ENCODE data around the gene TYW5.

The TYW5 gene

GRCh38 chr2:199984159-199984558 lies 28.9 kb upstream of the TYW5 start:
- FAIRE-seq = no peak
- no peak for TF ChIP-seq POLR2A (IDR thresholded peaks at IDR 0.05; ENCODE audit: low read depth, low read length)
- DNase-seq (ENCODE audit: insufficient read length, low spot score) = no peak

DNA sequence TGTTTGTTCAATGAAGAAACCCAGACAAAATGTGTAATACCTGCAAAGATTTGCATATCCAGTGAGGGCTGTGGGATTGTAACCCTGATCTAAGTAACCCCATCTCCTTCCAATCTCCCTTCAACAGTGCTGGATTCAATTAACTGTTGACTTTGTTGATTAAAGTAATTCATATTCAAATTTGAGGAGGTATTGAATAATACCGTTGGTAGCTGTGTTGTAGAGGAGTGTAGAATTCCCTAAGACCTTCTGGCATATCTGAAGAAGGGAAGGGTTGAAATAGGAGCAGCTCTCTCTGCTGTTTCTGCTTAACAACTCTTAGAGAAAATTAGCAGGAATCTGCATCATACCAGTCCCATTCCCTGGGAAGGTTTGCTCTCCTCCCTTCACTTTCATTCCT lies 28.2 kb upstream of the TYW5 start:
- no peak for FAIRE-seq
- TF ChIP-seq POLR2A (IDR thresholded peaks at IDR 0.05; ENCODE audit: low read depth, low read length) = no peak
- no peak for DNase-seq (ENCODE audit: insufficient read length, low spot score)

- no peak for TF ChIP-seq POLR2A (IDR thresholded peaks at IDR 0.05; ENCODE audit: low read depth, low read length)
- FAIRE-seq = no peak
- DNase-seq (ENCODE audit: insufficient read length, low spot score) = no peak
Measured at GRCh38 chr2:199982126-199982843, 27.0 kb upstream of the TYW5 start.

GRCh38 chr2:199979832-199980628 lies 24.7 kb upstream of the TYW5 start:
- no peak for DNase-seq (ENCODE audit: insufficient read length, low spot score)
- peak; percentile 75 for FAIRE-seq
- TF ChIP-seq POLR2A (IDR thresholded peaks at IDR 0.05; ENCODE audit: low read depth, low read length) = no peak

- no peak for TF ChIP-seq POLR2A (IDR thresholded peaks at IDR 0.05; ENCODE audit: low read depth, low read length)
- FAIRE-seq (no peak), DNase-seq (ENCODE audit: insufficient read length, low spot score) (no peak)
Measured at GRCh38 chr2:199979398-199979797, 24.1 kb upstream of the TYW5 start.

DNA sequence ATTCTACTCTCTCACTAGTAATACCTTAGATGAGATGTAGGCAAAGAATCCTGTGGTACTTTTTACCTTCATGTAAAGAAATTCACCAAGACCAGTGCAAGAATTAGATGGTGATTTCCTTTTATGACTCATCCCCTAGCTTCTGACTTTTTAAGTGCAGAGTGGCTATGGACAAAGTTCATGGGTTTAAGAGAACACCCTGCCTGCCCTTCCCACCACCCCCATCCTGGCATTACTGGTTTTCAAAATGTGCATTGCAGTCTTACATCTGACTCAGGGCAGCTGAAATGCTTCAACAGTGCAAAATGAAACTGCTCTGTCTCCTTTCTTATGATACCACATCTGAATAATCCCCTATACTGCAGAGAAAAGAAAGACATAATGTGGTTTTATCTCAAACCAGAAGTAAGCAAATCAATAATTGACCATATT lies 22.7 kb upstream of the TYW5 start:
- no peak for TF ChIP-seq POLR2A (IDR thresholded peaks at IDR 0.05; ENCODE audit: low read depth, low read length)
- FAIRE-seq = peak; percentile 90
- no peak for DNase-seq (ENCODE audit: insufficient read length, low spot score)

DNA sequence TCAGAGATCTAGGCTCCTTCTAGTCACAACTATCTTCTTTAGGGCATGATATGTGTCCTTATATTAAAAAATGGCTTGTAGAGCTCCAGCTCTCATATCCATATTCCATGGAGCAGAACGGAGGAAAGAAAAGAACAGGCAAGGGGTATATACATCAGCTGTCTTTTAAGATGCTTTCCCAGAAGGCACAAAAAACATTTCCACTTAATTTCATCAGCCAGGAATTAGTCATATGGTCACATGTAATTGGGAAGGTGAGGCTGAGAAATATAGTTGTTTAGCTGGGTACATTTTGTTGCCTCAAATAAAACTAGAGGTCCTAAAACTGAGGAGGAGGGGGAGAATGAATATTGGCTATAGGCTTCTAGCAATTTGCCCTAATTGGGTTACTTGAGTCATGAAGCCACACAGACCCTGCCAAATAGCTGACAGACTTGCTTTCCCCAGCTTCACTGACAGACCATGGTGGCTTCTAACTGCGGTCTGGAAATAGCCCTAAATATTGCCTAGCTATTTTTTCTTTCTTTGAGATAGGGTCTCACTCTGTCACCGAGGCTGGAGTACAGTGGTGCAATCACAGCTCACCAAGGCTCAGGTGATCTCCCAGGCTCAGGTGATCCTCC lies 20.1 kb upstream of the TYW5 start:
- TF ChIP-seq POLR2A (IDR thresholded peaks at IDR 0.05; ENCODE audit: low read depth, low read length) = no peak
- DNase-seq (ENCODE audit: insufficient read length, low spot score) (no peak), FAIRE-seq (no peak)

GRCh38 chr2:199973703-199974102 lies 18.4 kb upstream of the TYW5 start:
- peak; percentile 88 for FAIRE-seq

GRCh38 chr2:199972088-199972626 lies 16.9 kb upstream of the TYW5 start:
- FAIRE-seq (no peak), DNase-seq (ENCODE audit: insufficient read length, low spot score) (no peak)
- TF ChIP-seq POLR2A (IDR thresholded peaks at IDR 0.05; ENCODE audit: low read depth, low read length) = no peak

More at GRCh38 chr2:199973703-199974102, 18.4 kb upstream of the TYW5 start:
- DNase-seq (ENCODE audit: insufficient read length, low spot score) = no peak
- no peak for TF ChIP-seq POLR2A (IDR thresholded peaks at IDR 0.05; ENCODE audit: low read depth, low read length)

DNA sequence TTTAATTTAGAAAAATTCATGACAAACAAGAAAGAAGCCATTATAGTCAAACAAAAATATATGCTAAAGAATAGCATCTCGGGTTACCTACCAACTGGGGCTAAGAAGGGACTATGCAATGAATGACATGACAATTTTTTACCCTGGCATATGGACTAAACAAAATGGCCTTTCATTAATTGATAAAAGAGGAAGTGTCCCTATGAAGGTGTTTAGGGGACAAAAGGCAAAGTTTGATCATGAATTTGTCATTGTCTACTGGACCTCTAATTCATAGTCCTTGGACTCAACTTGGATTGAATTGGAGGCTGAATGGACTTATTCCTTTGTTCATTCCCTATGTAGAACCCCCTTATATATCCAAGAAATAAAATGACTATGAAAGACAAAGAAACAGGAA lies 12.8 kb upstream of the TYW5 start:
- DNase-seq (ENCODE audit: insufficient read length, low spot score) = no peak
- no peak for TF ChIP-seq POLR2A (IDR thresholded peaks at IDR 0.05; ENCODE audit: low read depth, low read length)
- FAIRE-seq = no peak

- no peak for DNase-seq (ENCODE audit: insufficient read length, low spot score)
- no peak for TF ChIP-seq POLR2A (IDR thresholded peaks at IDR 0.05; ENCODE audit: low read depth, low read length)
- FAIRE-seq = no peak
Measured at GRCh38 chr2:199966976-199967375, 11.7 kb upstream of the TYW5 start.

GRCh38 chr2:199966405-199966804 lies 11.1 kb upstream of the TYW5 start:
- no peak for TF ChIP-seq POLR2A (IDR thresholded peaks at IDR 0.05; ENCODE audit: low read depth, low read length)
- no peak for DNase-seq (ENCODE audit: insufficient read length, low spot score)
- FAIRE-seq = peak; percentile 11

GRCh38 chr2:199962203-199962602 lies 6.9 kb upstream of the TYW5 start:
- no peak for TF ChIP-seq POLR2A (IDR thresholded peaks at IDR 0.05; ENCODE audit: low read depth, low read length)
- FAIRE-seq (no peak), DNase-seq (ENCODE audit: insufficient read length, low spot score) (no peak)

DNA sequence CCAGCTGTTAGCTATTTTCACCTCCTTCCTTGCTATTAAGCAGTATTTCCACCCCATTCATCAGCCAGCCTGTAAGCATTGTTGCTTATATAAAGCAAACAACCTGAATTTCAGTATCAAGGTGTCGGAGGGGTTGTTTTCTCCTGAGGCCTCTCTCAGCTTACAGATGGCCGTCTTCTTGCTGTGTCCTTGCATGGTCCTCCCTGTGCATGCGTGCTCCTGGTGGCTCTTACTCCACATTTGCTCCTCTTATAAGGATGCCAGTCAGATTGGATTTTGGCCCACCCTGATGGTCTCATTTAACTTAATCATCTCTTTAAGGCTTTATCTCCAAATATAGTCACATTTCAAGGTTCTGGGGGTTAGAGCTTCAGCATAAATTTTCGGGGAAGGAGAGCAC lies 2.7 kb upstream of the TYW5 start:
- DNase-seq (ENCODE audit: insufficient read length, low spot score) = no peak
- TF ChIP-seq POLR2A (IDR thresholded peaks at IDR 0.05; ENCODE audit: low read depth, low read length) = no peak
- FAIRE-seq = no peak
